MV-4-11 (cell line): ENCODE results near the gene RNF121.
A peak's percentile ranks its signal among the peaks of the same experiment; 100 is the strongest.

Experiments used
- DNase-seq: peaks from one replicate; lab custom pipeline; 2025; lab: John Stamatoyannopoulos, UW

The RNF121 gene

DNA sequence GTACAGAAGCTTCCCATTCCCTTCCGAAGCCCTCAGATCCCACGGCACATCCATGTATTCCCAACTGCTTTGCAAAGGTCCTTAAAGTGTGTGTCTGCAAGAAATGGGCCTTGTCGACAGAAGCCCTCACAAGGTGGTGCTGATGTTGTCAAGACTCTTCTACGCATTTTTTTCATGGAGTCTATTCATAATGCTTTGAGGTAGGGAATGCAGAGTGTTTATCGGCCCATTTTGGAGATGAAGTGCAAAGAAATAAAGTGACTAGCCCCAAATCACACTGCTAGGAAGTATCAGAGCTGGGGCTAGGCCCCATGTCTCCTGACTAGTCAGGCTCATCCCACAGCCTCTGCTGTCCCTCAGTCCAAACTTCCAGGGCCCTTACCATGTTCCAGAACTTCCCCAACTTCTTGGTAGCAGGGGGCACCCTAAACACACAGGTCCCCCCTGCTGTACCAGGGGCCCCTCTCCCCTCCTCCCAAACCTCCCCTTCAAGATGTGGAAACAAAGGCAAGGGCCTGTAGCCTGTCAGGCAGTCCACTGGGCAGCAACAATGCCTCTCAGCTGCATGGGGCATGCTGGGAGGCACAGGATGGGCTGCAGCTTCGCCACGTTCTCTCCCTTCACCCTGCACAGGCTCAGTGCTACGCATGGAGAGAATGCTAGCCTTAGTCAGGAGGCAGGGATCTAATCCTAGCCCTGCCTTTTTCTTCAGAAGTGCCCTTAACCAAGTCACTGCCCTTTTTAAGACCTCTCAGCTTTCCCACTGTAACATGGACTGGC lies 77.7 kb downstream of the RNF121 start:
- DNase-seq = no peak

DNA sequence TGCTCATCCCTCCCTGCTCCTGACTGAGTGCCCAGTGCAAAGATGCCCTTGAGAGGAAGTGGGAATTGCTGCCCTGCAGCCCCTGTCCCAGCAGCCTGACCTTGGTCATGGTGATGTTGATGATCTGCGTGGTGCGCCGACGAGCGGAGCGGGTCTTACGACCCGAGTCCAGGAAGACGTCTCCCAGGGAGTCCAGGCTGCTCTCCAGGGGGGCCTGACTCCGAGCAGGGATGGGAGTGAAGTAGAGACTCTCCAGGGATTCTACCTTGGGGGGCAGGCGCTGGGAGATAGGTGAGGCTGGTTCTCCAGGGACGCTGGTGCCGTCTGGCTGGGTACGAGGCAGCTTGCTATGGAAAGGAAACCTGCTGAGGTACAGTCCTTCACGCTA lies 78.2 kb downstream of the RNF121 start:
- no peak for DNase-seq

- DNase-seq = no peak
Observed at GRCh38 chr11:72007587-72007986, 78.7 kb downstream of the RNF121 start.

- no peak for DNase-seq
Observed at GRCh38 chr11:72008728-72009127, 79.9 kb downstream of the RNF121 start.

- DNase-seq = no peak
Observed at GRCh38 chr11:72009156-72009555, 80.3 kb downstream of the RNF121 start.

- no peak for DNase-seq
Observed at GRCh38 chr11:72010529-72011233, 81.8 kb downstream of the RNF121 start.

- no peak for DNase-seq
Observed at GRCh38 chr11:72012091-72012630, 83.3 kb downstream of the RNF121 start.

- DNase-seq = no peak
Observed at GRCh38 chr11:72012897-72013721, 84.3 kb downstream of the RNF121 start.

DNA sequence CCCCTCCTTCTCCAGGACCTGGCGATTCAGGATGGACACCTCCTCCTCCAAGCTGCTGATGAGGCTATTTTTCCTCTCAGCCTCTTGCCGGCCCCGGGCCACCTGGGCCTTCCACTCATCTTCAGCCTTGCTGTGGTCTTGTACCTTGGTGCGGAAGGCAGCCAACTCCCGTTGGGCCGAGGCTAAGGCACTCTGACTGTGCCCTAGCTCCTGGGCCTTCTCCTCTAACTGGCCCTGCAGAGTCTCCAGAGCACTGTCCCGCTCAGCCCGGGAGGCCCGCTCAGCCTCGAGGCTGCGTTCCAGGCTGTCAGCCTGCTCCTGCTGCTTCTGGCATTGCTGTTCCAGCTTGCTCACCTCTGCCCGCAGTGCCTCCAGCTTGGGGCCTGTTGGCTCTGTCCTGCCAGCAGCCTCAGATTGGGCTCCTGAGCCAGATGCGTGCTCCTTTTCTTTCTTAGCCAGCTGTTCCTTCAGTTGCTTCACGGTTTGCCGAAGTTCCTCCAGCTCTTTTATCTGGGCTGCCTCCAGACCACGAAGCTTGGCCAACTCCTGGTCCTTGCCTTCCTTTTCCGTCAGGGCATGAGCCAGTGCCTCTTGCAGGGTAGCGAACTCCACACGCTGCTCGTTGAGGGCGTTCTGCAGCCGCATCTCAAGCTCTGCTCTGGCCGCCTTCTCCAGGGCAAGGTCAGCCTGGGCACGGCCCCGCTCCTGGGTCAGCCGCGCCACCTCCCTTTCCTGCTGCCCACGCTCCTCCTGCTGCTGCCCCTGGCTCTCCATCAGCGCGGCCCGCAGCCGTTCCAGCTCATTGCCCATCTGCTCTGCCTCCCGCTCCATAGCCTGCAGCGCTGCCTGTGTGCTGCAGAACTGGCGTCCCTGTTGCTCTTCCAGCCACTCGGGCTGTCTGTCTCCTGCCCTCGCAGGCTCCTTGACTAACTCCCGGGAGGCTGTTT lies 85.2 kb downstream of the RNF121 start:
- peak; percentile 4 for DNase-seq

DNA sequence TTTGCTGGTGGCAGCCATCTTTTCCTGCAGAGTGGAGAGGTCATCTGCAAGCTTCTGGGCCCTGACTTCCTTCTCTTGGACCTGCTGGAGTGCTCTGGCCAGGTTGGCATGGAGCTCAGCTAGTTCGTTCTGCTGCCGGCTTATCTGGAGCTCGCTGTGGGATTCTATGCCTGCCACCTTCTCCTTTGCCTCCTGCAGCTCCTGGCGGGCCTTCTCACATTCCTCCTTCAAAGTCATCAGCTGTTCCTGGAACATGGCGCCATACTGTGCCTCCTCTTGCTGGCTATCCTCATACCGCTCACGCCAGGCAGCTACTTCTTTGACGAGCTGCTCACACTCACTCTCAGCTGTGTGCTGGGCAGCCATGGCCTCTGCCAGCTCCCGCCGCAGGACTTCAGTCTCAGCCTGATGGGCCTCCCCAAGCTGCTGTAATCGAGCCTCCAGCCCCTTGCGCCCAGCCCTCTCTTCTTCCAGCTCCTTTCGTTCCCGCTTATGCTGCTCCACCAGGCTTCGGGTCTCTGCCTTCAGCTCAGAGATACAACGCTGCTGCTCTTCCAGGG lies 86.0 kb downstream of the RNF121 start:
- no peak for DNase-seq

- DNase-seq = peak; percentile 5
Observed at GRCh38 chr11:72015511-72016061, 86.7 kb downstream of the RNF121 start.

DNA sequence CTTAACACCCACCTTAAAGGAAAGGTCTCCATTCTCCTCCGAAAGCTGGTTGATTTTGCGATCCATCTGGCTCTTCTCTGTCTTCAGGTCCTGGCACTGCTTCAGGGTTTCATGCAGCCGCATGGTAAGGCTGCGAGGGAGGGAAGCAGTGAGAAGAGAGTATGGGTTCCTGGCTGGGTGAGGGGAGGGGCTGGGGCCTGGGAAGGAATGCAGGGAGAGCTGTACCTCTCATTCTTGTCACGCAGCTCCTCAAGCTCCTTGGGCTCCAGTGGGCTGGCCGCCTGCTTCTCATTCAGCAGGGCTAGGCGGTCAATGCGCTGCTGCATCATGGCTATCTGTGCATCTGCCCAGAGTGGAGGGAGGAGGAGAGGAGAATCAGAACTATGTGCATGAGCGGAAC lies 89.3 kb downstream of the RNF121 start:
- no peak for DNase-seq

- DNase-seq = no peak
Observed at GRCh38 chr11:72023335-72023734, 94.5 kb downstream of the RNF121 start.

GRCh38 chr11:72024069-72024754 lies 95.4 kb downstream of the RNF121 start:
- no peak for DNase-seq

DNA sequence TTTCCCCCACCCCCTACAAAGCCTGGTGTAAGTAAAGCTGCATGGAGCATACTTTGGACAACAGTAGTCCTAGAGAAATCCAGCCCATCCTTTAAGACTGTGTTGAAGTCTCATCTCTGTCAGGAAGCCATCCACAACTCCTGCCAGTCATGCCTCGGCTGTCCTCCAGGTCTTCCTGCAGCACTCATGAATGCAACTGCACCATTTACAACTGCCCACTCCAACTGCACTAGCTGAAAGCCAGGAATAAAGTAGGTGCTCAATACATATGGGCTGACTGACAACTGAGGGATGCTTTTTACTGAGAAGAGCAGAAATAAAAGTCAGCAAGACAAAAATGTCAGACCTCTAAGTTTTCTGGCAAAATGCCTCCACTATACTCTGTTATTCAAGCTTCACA lies 97.2 kb downstream of the RNF121 start:
- DNase-seq = no peak

DNA sequence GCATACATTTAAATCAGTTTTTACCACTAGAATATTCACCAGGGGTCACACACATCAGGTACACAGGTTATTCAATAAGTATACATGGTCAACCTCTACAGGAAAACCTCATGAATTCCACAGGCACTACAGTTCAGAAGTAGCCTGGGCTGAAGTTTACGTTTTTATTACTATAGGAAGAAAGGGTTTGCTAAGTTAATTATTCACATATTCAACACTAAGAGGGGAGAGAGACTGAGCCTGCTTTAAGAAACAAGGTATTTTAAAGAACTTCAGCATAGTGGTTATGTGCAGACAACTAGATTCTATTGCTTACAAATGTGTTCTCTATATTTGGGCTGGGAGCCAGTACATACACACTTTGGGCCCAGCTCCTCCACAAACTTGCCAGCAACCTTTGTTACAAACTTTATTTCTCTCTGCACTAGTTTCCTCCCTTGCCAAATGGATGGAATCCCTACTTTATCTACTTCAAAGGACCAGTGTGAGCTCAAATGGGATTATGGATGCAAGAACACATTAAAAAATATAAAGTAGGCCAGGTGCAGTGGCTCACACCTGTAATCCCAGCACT lies 101.7 kb downstream of the RNF121 start:
- no peak for DNase-seq

- no peak for DNase-seq
Observed at GRCh38 chr11:72036687-72037086, 107.8 kb downstream of the RNF121 start.

GRCh38 chr11:72037554-72038311 lies 108.9 kb downstream of the RNF121 start:
- DNase-seq = no peak

GRCh38 chr11:72038491-72038890 lies 109.6 kb downstream of the RNF121 start:
- DNase-seq = no peak
